Heart right ventricle (tissue), 16 donors: ENCODE measurements around the gene AP4S1. TPM values are rescaled to one million over a fixed set of nuclear protein-coding genes. Genes with fewer than 3 reads are reported as not detected.

Source experiments
- ATAC-seq, 8 donors: fragments of 200-7000 bp; cut with Tn5 transposase; one replicate each; pipeline ENCODE4 v1.9.1; 2020; ENCODE audit warnings: mild to moderate bottlenecking in 8 of 8, moderate library complexity in 8 of 8, moderate number of reproducible peaks in 1 of 8
- DNase-seq, 2 donors: peaks; one replicate each; pipeline ENCODE4 v3.0.0-alpha.2; 2020
- H3K27ac ChIP-seq, 10 donors: fragments of 200-600 bp; sonication (generic) in 2 of 10; one replicate each; pipeline versions ENCODE4 v1.5.0 to v1.8.0; 2020 to 2022; ENCODE audit warnings: mild to moderate bottlenecking in 3 of 10
- H3K27me3 ChIP-seq, 7 donors: fragments of 200-600 bp; one replicate each; pipeline ENCODE4 v1.8.0; 2021 to 2022; ENCODE audit warnings: mild to moderate bottlenecking in 2 of 7
- H3K36me3 ChIP-seq, 9 donors: fragments of 200-600 bp; sonication (generic) in 1 of 9; one replicate each; pipeline versions ENCODE4 v1.5.0 to v1.8.0; 2020 to 2022; ENCODE audit warnings: mild to moderate bottlenecking in 2 of 9
- H3K4me1 ChIP-seq, 9 donors: fragments of 200-600 bp; sonication (generic) in 1 of 9; one replicate each; pipeline versions ENCODE4 v1.5.0 to v1.8.0; 2020 to 2022; ENCODE audit warnings: mild to moderate bottlenecking in 4 of 9
- H3K4me3 ChIP-seq, 10 donors: fragments of 200-600 bp; sonication (generic) in 2 of 10; one replicate each; pipeline versions ENCODE4 v1.5.0 to v1.8.0; 2020 to 2022; ENCODE audit warnings: mild to moderate bottlenecking in 7 of 10, moderate library complexity in 2 of 10
- H3K9me3 ChIP-seq, 11 donors: fragments of 200-600 bp in 10 of 11; sonication (generic) in 2 of 11; one replicate each; pipeline versions ENCODE4 v1.5.0 to v1.8.0; 2013 to 2022; ENCODE audit warnings: mild to moderate bottlenecking in 2 of 11, control low read depth in 1 of 11, moderate library complexity in 1 of 11
- CTCF ChIP-seq, 9 donors: fragments of 200-600 bp; sonication (generic) in 2 of 9; IDR thresholded peaks; one replicate each; pipeline versions ENCODE4 v1.5.0 to v1.8.0; 2021 to 2022; ENCODE audit warnings: antibody characterized with exemption in 9 of 9, mild to moderate bottlenecking in 5 of 9, moderate library complexity in 1 of 9
- WGBS, 2 donors: extraction: QIAGEN DNeasy Blood & Tissue Kit; methylation state at CpG; one replicate each; pipeline ENCODE4 v1.1.7; 2013; ENCODE audit warnings: inconsistent platforms in 1 of 2; 5-methylcytosine and 5-hydroxymethylcytosine counted together
- intact Hi-C, 10 donors: fragments of 100-400 bp; cut with DNase I; formaldehyde crosslinking; loops; one replicate each; pipeline versions ENCODE4 v1.11.1 to v1.14.2; 2022
- polyA plus RNA-seq, 2 donors: library from polyadenylated mRNA; stranded (reverse); fragments of 200-250 nt; gene quantifications; one replicate each; pipeline ENCODE4 v1.2.3, GENCODE V29; 2013
- total RNA-seq, 10 donors: library from RNA; stranded (reverse); fragmentation: NEBNext Ultra II Directional in 3 of 10; extraction: Animal tissue kit (Norgen Biotek cat#: 25700) in 3 of 10; gene quantifications; one replicate each; pipeline versions ENCODE4 v1.2.1 to v1.2.4, GENCODE V29; 2021 to 2023
- donor health status: Arrhythmogenic right ventricular cardiomyopathy.
- donor health status: ischemic (EF 13 %, LVEDD 7.1; RV severe dilation, severe dysfunction).
- donor health status: healthy with polysubstance abuse.
- donor health status: DM: no; HTN: yes; CAD: no.
- donor health status: DM: no; HTN: no; CAD: no.
- donor health status: ischemic (EF 25% LVEDD 6.9; RV normal size, moderate dysfunction).
- donor health status: ischemic (EF 25% LVEDD 5.7; RV mildly dilated, moderate dysfunction).
- donor health status: healthy.
- donor health status: DM: yes; HTN: yes; CAD: no.
- donor health status: Ischemic cardiomyopathy.
- donor health status: ischemic (EF 35%, LVEDD 5.7; RV mildly dilated, moderate dysfunction).
- donor health status: nonischemic (EF 11% LVEDD 7.7; RV severe dilation, severe dysfunction).
- donor health status: DM: yes; HTN: yes; CAD: no.
- donor health status: PGD.
- donor health status: ischemic (EF 29% LVEDD 5.4; RV normal size, mild dysfunction).
- donor health status: nonischemic (EF 23%, LVEDD 6.1; RV moderate dilation, normal function).

Gene AP4S1
- total and polyA plus RNA-seq, 12 donors: 6.2 to 9.4 (median 8.5) TPM

GRCh38 chr14:31029016-31029970 lies 3.8 kb downstream of the AP4S1 start:
- Histone ChIP-seq H3K4me3 (no peak overlapping the region), H3K36me3 (no peaks in the 10 kb centered on the region), H3K4me1 (peaks cover 0 to 30% (median 12%) of the 10 kb centered on the region in 9 donors), H3K27me3 (no peaks in the 10 kb centered on the region), H3K27ac (no peak overlapping the region), H3K9me3 (no peaks in the 10 kb centered on the region)
- DNase-seq: no peak
- intact Hi-C loops: loop anchor here in 3 of 10 donors (5.0 to 10.0 kb wide), 3 partner anchors 37 to 176 kb away; partner anchors contain the start of gene HECTD1 (in 1 of the 3)
- TF ChIP-seq CTCF (IDR thresholded peaks at IDR 0.05): no peak
- WGBS, 2 donors: 97% methylated on average over 3 of the region's 3 CpGs
- ATAC-seq: no peak

GRCh38 chr14:31030469-31030868 lies 5.0 kb downstream of the AP4S1 start:
- ATAC-seq: no peak
- H3K36me3 ChIP-seq: no peaks in the 10 kb centered on the region
- H3K27ac ChIP-seq: no peak overlapping the region
- DNase-seq: no peak
- peaks cover 0 to 23% (median 5%) of the 10 kb centered on the region in 9 donors for H3K4me1 ChIP-seq
- H3K4me3 ChIP-seq: no peak overlapping the region
- TF ChIP-seq CTCF (IDR thresholded peaks at IDR 0.05): no peak
- no peaks in the 10 kb centered on the region for H3K27me3 ChIP-seq
- WGBS, 2 donors: 93 to 94% methylated on average over 5 of the region's 5 CpGs
- intact Hi-C loops: no loop called here
- H3K9me3 ChIP-seq: no peaks in the 10 kb centered on the region

GRCh38 chr14:31036552-31036951 lies 11.1 kb downstream of the AP4S1 start:
- H3K27ac ChIP-seq: no peak overlapping the region
- H3K9me3 ChIP-seq: no peaks in the 10 kb centered on the region

More at GRCh38 chr14:31036552-31036951, 11.1 kb downstream of the AP4S1 start:
- 98% methylated on average over 4 of the region's 4 CpGs for WGBS, 2 donors
- H3K4me3 ChIP-seq: no peak overlapping the region
- peaks cover 0 to 9% (median 0%) of the 10 kb centered on the region in 9 donors for H3K4me1 ChIP-seq
- peaks cover 0 to 15% (median 0%) of the 10 kb centered on the region in 9 donors for H3K36me3 ChIP-seq
- intact Hi-C loops: loop anchor here in 1 of 10 donors (5.0 kb wide), 1 partner anchor 41 kb away; no protein-coding TSS in a partner anchor
- ATAC-seq (no peak), DNase-seq (no peak)
- TF ChIP-seq CTCF (IDR thresholded peaks at IDR 0.05): no peak
- H3K27me3 ChIP-seq: no peaks in the 10 kb centered on the region
